Ishikawa (cell line): ENCODE results near the gene DCDC2.

ENCODE experiments used
- CREB1 ChIP-seq: IDR thresholded peaks from 2 replicates; pipeline ENCODE4 v1.6.1; 2012; ENCODE audit warnings: low read depth
- EGR1 ChIP-seq: IDR thresholded peaks from 2 replicates; pipeline ENCODE4 v1.6.1; 2012
- EP300 ChIP-seq: IDR thresholded peaks from 2 replicates; pipeline ENCODE4 v1.6.1; 2012; ENCODE audit warnings: borderline replicate concordance
- RAD21 ChIP-seq: IDR thresholded peaks from 2 replicates; pipeline ENCODE4 v1.6.1; 2012; ENCODE audit warnings: low read depth
- TAF1 ChIP-seq: IDR thresholded peaks from 2 replicates; pipeline ENCODE4 v1.6.1; 2012; ENCODE audit warnings: low read depth, mild to moderate bottlenecking
- USF1 ChIP-seq: IDR thresholded peaks from 2 replicates; pipeline ENCODE4 v1.6.1; 2012
- TF ChIP-seq, protein P1 (sequence below): IDR thresholded peaks from 2 replicates; pipeline ENCODE4 v1.6.1; 2012; ENCODE audit warnings: low read depth, mild to moderate bottlenecking
- TF ChIP-seq, protein P2 (sequence below): IDR thresholded peaks from 2 replicates; pipeline ENCODE4 v1.6.1; 2012

- TF ChIP-seq USF1: no peak
- TF ChIP-seq, protein P1, sequence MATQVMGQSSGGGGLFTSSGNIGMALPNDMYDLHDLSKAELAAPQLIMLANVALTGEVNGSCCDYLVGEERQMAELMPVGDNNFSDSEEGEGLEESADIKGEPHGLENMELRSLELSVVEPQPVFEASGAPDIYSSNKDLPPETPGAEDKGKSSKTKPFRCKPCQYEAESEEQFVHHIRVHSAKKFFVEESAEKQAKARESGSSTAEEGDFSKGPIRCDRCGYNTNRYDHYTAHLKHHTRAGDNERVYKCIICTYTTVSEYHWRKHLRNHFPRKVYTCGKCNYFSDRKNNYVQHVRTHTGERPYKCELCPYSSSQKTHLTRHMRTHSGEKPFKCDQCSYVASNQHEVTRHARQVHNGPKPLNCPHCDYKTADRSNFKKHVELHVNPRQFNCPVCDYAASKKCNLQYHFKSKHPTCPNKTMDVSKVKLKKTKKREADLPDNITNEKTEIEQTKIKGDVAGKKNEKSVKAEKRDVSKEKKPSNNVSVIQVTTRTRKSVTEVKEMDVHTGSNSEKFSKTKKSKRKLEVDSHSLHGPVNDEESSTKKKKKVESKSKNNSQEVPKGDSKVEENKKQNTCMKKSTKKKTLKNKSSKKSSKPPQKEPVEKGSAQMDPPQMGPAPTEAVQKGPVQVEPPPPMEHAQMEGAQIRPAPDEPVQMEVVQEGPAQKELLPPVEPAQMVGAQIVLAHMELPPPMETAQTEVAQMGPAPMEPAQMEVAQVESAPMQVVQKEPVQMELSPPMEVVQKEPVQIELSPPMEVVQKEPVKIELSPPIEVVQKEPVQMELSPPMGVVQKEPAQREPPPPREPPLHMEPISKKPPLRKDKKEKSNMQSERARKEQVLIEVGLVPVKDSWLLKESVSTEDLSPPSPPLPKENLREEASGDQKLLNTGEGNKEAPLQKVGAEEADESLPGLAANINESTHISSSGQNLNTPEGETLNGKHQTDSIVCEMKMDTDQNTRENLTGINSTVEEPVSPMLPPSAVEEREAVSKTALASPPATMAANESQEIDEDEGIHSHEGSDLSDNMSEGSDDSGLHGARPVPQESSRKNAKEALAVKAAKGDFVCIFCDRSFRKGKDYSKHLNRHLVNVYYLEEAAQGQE: no peak
- no peak for TF ChIP-seq TAF1
- no peak for TF ChIP-seq EP300
- TF ChIP-seq CREB1: no peak
- no peak for TF ChIP-seq EGR1
- no peak for TF ChIP-seq RAD21
- TF ChIP-seq, protein P2, sequence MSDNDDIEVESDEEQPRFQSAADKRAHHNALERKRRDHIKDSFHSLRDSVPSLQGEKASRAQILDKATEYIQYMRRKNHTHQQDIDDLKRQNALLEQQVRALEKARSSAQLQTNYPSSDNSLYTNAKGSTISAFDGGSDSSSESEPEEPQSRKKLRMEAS: no peak
Observed at GRCh38 chr6:24403501-24403824, 45.6 kb upstream of the DCDC2 start.
